HG03280 (cell line): ENCODE results near the gene PDE4D.

ENCODE experiments used
- ATAC-seq: cut with Tn5 transposase; IDR thresholded peaks from one replicate; pipeline ENCODE4 v1.9.1; 2021; ENCODE audit warnings: mild to moderate bottlenecking, moderate library complexity; ENCODE audit not compliant: unreplicated experiment

The PDE4D gene

GRCh38 chr5:59169081-59169767 lies 724.3 kb downstream of the PDE4D start:
- no peak for ATAC-seq

- no peak for ATAC-seq
Measured at GRCh38 chr5:59168067-59168466, 725.5 kb downstream of the PDE4D start.

GRCh38 chr5:59164041-59164830 lies 729.3 kb downstream of the PDE4D start:
- ATAC-seq, result no peak

DNA sequence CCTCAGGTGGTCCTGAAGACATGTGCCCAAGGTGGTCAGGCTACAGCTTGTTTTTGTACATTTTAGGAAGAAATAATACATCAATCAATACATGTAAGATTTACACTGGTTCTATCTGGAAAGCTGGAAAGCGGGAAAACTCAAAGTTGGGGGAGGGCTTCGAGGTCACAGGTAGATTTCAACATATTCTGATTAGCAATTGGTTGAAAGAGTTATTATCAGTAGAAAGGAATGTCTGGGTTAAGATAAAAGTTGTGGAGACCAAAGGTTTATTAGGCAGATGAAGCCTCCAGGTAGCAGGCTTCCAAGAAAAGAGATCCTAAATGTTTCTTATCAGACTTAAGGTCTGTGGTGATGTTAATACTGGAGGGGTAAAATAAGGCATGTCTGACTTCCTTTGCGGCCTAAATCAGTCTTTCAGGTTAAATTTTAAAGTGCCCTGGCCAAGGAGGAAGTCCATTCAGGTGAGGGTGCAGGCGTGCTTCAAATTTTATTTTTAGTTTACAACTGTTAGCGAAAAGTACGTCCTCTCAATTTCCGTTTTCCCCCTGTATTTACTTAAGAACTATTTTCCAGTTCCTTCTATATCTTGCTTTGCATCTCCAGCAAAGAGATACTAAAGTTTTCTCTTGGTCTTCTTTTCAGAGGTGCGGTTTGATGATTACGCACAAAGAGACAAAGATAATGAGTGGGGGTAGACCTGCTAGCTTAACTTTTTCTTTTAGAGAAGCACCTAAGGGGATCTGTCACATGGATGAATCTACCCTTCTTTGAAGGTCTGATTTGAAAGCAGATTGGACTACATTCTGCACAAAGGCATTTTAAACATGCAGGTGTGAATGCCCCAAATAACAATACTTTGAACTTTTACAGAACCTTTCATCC lies 732.1 kb downstream of the PDE4D start:
- ATAC-seq, result no peak

GRCh38 chr5:59158637-59159391 lies 734.7 kb downstream of the PDE4D start:
- ATAC-seq, result no peak

GRCh38 chr5:59158165-59158564 lies 735.4 kb downstream of the PDE4D start:
- no peak for ATAC-seq

GRCh38 chr5:59157068-59157467 lies 736.5 kb downstream of the PDE4D start:
- no peak for ATAC-seq

- no peak for ATAC-seq
Measured at GRCh38 chr5:59152701-59153245, 740.8 kb downstream of the PDE4D start.

DNA sequence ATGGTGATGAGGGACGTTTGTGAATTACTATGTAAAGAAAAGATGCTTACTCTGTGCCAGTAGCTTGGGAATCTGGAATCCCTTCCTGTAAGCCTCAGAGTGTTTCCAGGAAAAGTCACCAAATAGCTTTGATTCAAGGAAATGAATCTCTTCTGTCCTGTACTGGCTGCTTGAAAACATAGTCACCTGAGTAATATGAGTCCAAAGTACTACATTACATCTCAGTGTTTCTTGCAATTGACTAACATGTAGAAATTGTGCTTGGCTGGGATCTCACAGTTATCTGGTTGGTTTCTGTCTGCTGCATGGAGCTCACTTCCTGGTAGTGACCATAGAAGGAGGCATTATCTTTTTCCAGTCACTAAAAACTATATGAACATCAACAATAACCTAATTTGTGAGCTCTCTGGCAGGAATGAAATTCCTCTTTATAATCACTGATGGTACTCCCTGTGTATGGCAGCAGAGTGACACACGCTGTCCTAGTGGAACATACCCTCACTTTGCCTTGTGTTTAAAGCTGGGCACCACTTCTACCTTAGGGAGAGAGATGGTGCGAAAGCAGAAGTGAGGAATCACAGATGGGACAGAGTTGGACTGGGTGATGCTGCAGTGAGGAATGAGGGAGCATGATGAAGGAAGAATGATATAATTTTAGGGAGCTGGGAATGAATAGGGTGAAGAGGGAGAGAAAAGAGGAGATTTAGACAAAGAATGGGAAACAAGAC lies 742.2 kb downstream of the PDE4D start:
- no peak for ATAC-seq

DNA sequence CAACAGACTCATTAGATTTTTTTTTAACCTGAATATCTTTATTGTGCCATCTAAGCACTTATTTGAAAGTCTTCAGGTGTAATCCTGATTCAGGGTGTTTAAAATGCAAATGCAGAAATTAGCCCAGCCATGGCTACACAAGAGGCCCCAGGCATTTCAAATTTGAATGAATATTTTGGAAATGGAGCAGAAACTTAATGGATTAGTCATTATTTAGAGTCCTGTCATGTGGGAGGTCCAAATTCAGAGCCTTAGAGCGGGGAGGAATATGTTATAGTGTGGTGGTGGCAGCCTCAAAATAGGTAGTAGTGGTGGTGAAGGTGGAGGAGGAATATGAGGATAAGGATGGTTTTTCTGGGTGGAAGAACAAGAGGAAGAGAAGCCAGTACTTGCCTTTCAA lies 743.7 kb downstream of the PDE4D start:
- no peak for ATAC-seq

DNA sequence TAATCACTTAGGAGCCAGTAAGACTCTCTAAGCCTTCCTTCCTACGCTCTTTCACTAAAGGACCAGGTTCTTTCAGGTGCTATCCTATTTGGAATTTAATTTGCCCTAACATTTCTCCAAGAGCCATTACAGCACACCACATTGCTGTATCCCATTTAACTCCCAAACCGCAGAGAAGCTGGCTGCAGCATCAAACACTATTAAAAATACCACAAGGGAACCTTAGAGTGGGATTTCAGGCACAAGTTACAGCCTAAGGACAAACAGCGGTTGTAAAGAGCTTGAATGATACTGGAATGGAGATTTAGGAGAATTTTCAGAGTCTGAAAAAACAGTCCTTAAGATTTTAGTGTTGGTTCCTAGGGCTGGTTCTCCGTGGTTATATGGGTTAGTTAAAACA lies 744.3 kb downstream of the PDE4D start:
- no peak for ATAC-seq

- ATAC-seq, result no peak
Measured at GRCh38 chr5:59146729-59147128, 746.8 kb downstream of the PDE4D start.

GRCh38 chr5:59143926-59144333 lies 749.6 kb downstream of the PDE4D start:
- ATAC-seq, result peak; percentile 97

- ATAC-seq, result no peak
Measured at GRCh38 chr5:59142927-59143326, 750.6 kb downstream of the PDE4D start.

- no peak for ATAC-seq
Measured at GRCh38 chr5:59142138-59142537, 751.4 kb downstream of the PDE4D start.

- no peak for ATAC-seq
Measured at GRCh38 chr5:59140133-59140532, 753.4 kb downstream of the PDE4D start.

DNA sequence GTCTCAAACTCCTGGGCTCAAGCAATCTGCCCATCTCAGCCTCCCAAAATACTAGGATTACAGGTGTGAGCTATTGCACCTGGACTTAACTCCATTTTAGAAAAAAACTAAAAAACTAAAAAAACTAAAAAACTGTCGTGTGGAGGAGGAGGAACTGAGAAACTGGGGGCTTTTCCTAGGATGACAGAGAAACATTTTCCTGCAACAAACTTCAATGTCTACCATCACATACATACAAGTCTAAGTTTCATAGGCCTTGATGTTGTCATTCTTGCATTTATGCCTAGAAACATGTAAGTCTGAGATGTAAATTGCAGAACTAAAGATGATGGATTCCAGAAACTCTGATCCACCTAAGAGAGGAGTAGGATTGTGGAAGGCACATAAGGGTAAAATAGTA lies 753.8 kb downstream of the PDE4D start:
- no peak for ATAC-seq

DNA sequence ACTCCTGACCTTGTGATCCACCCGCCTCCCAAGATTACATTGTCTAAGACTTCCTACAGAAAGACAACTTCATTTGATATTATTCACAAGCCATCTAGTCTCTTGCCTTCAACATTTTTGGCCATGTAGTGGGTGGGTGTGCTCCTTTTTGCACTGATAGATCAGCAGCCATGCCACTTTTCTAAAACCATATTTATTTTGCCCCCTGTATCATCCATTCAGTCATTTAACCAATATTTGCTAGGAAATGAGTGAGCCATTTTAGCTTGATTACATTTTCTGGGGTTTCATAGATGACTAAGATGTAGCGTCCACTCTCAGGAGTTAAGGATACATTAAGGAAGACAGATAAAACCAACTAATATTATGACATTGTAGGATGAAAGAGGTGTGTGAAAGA lies 755.0 kb downstream of the PDE4D start:
- no peak for ATAC-seq

GRCh38 chr5:59137846-59138245 lies 755.7 kb downstream of the PDE4D start:
- ATAC-seq, result no peak

DNA sequence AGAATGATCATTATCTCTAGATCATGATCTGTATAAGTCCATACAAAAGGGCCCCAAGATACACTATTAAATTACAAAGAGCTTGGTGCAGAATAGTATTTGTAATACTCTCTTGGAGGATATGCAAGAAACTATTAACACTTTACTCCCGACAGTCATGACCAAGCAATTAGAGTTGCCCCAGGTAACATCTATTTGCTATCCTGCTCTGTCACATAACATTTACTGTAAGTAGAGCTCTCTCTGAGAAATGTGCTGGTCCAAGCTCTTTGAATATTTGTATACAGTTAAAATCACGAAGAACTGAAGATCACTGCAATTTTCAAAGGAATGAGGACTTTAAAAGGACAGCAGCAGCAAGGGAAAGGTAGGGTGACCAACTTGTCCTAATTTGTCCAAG lies 757.0 kb downstream of the PDE4D start:
- ATAC-seq, result no peak
